Measurements from ENCODE around the gene ALK. TPM values are rescaled to one million over a fixed set of nuclear protein-coding genes. Genes with fewer than 3 reads are reported as not detected.

ALK gene
- polyA plus RNA-seq, 3 donors: not detected

GRCh38 chr2:29326926-29327325 is 594.5 kb downstream of the ALK start:
- Mint-ChIP-seq H3K27me3 (ENCODE audit: low read depth in 3 of 3) (peaks cover 15 to 21% (median 16%) of the 10 kb centered on the region in 3 donors), H3K4me3 (no peak overlapping the region), H3K9me3 (peaks cover 0 to 2% (median 0%) of the 10 kb centered on the region in 7 donors), H3K4me1 (peaks cover 12% of the 10 kb centered on the region), H3K36me3 (no peaks in the 10 kb centered on the region), H3K27ac (no peak overlapping the region)
- intact Hi-C loops (cut with micrococcal nuclease): no loop called here
- no peaks in the 10 kb centered on the region for H3K9me3 ChIP-seq (replicated peaks in 1 of 2; ENCODE audit: control insufficient read depth in 1 of 2, insufficient read depth in 1 of 2, low read length in 2 of 2)
- no peak overlapping the region for H2AFZ ChIP-seq (ENCODE audit: insufficient read depth, low read depth, low read length, poor library complexity, severe bottlenecking)
- H3K79me2 ChIP-seq (ENCODE audit: insufficient read depth, low read length): no peaks in the 10 kb centered on the region
- WGBS (ENCODE audit: insufficient coverage): 83% methylated on average over 7 of the region's 8 CpGs
- H3K9ac ChIP-seq (ENCODE audit: insufficient read depth, low read length, poor library complexity, severe bottlenecking): no peak overlapping the region
- DNase-seq: no peak
- TF ChIP-seq CTCF (IDR thresholded peaks at IDR 0.05): no peak
- peaks cover 2 to 3% of the 10 kb centered on the region in 2 donors for H3K27me3 ChIP-seq (ENCODE audit: control insufficient read depth in 2 of 2, insufficient read depth in 2 of 2, low read length in 2 of 2)
- H3K4me2 ChIP-seq (replicated peaks; ENCODE audit: extremely low read depth, low read length, poor library complexity, severe bottlenecking): no peak overlapping the region
- H4K20me1 ChIP-seq (ENCODE audit: insufficient read depth, low read length): no peaks in the 10 kb centered on the region
- no peak overlapping the region for H3K27ac ChIP-seq (ENCODE audit: low read depth in 1 of 2, low read length in 2 of 2)
- H3K4me3 ChIP-seq (replicated peaks in 1 of 3; ENCODE audit: low read depth in 2 of 3, low read length in 3 of 3): no peak overlapping the region
- H3K36me3 ChIP-seq (replicated peaks in 1 of 2; ENCODE audit: control insufficient read depth in 1 of 2, insufficient read depth in 2 of 2, low read length in 2 of 2): no peaks in the 10 kb centered on the region
- H3K4me1 ChIP-seq (ENCODE audit: control insufficient read depth in 1 of 2, insufficient read depth in 2 of 2, low read length in 2 of 2): peaks cover 2 to 10% of the 10 kb centered on the region in 2 donors

- Histone ChIP-seq H4K20me1 (ENCODE audit: insufficient read depth, low read length) (no peaks in the 10 kb centered on the region), H2AFZ (ENCODE audit: insufficient read depth, low read depth, low read length, poor library complexity, severe bottlenecking) (no peak overlapping the region), H3K4me3 (replicated peaks in 1 of 3; ENCODE audit: low read depth in 2 of 3, low read length in 3 of 3) (no peak overlapping the region), H3K9me3 (replicated peaks in 1 of 2; ENCODE audit: control insufficient read depth in 1 of 2, insufficient read depth in 1 of 2, low read length in 2 of 2) (no peaks in the 10 kb centered on the region), H3K36me3 (replicated peaks in 1 of 2; ENCODE audit: control insufficient read depth in 1 of 2, insufficient read depth in 2 of 2, low read length in 2 of 2) (no peaks in the 10 kb centered on the region), H3K4me2 (replicated peaks; ENCODE audit: extremely low read depth, low read length, poor library complexity, severe bottlenecking) (no peak overlapping the region), H3K4me1 (ENCODE audit: control insufficient read depth in 1 of 2, insufficient read depth in 2 of 2, low read length in 2 of 2) (peaks cover 6 to 15% of the 10 kb centered on the region in 2 donors), H3K27me3 (ENCODE audit: control insufficient read depth in 2 of 2, insufficient read depth in 2 of 2, low read length in 2 of 2) (peaks cover 4% of the 10 kb centered on the region in 2 donors), H3K27ac (ENCODE audit: low read depth in 1 of 2, low read length in 2 of 2) (no peak overlapping the region), H3K9ac (ENCODE audit: insufficient read depth, low read length, poor library complexity, severe bottlenecking) (no peak overlapping the region), H3K79me2 (ENCODE audit: insufficient read depth, low read length) (no peaks in the 10 kb centered on the region)
- H3K27ac Mint-ChIP-seq: no peak overlapping the region
- H3K4me3 Mint-ChIP-seq: no peak overlapping the region
- WGBS (ENCODE audit: insufficient coverage): 33% methylated on average over 1 of the region's 3 CpGs
- no peak for DNase-seq
- H3K36me3 Mint-ChIP-seq: no peaks in the 10 kb centered on the region
- no peak for TF ChIP-seq CTCF (IDR thresholded peaks at IDR 0.05)
- intact Hi-C loops (cut with micrococcal nuclease): no loop called here
- H3K9me3 Mint-ChIP-seq: peaks cover 0 to 7% (median 3%) of the 10 kb centered on the region in 7 donors
- peaks cover 15% of the 10 kb centered on the region for H3K4me1 Mint-ChIP-seq
- H3K27me3 Mint-ChIP-seq (ENCODE audit: low read depth in 3 of 3): peaks cover 16 to 21% (median 17%) of the 10 kb centered on the region in 3 donors
These were observed 595.8 kb downstream of the ALK start for GRCh38 chr2:29325544-29325943.

Measured in CD14-positive monocyte (primary cell).